Measurements from ENCODE around the gene MT2A. TPM values are rescaled to one million over a fixed set of nuclear protein-coding genes. Genes with fewer than 3 reads are reported as not detected.

Gene MT2A
- total RNA-seq, 1 experiment from 2014 or later = 673 TPM

- no peaks in the 10 kb centered on the region for H3K4me1 ChIP-seq (ENCODE audit: control insufficient read depth, insufficient read depth, low read length)
- no peaks in the 10 kb centered on the region for H3K27me3 ChIP-seq (ENCODE audit: control insufficient read depth, insufficient read depth, low read length)
- TF ChIP-seq, protein P1, sequence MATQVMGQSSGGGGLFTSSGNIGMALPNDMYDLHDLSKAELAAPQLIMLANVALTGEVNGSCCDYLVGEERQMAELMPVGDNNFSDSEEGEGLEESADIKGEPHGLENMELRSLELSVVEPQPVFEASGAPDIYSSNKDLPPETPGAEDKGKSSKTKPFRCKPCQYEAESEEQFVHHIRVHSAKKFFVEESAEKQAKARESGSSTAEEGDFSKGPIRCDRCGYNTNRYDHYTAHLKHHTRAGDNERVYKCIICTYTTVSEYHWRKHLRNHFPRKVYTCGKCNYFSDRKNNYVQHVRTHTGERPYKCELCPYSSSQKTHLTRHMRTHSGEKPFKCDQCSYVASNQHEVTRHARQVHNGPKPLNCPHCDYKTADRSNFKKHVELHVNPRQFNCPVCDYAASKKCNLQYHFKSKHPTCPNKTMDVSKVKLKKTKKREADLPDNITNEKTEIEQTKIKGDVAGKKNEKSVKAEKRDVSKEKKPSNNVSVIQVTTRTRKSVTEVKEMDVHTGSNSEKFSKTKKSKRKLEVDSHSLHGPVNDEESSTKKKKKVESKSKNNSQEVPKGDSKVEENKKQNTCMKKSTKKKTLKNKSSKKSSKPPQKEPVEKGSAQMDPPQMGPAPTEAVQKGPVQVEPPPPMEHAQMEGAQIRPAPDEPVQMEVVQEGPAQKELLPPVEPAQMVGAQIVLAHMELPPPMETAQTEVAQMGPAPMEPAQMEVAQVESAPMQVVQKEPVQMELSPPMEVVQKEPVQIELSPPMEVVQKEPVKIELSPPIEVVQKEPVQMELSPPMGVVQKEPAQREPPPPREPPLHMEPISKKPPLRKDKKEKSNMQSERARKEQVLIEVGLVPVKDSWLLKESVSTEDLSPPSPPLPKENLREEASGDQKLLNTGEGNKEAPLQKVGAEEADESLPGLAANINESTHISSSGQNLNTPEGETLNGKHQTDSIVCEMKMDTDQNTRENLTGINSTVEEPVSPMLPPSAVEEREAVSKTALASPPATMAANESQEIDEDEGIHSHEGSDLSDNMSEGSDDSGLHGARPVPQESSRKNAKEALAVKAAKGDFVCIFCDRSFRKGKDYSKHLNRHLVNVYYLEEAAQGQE (IDR thresholded peaks at IDR 0.05; ENCODE audit: insufficient read depth in 1 of 2, low read depth in 2 of 2, low read length in 1 of 2) = no peak
- TF ChIP-seq POLR2AphosphoS5 (IDR thresholded peaks at IDR 0.05; ENCODE audit: low read depth, low read length) (no peak), CTCF (IDR thresholded peaks at IDR 0.05) (no peak), TCF7L2 (IDR thresholded peaks at IDR 0.05; ENCODE audit: low read depth, low read length) (no peak), SIN3A (IDR thresholded peaks at IDR 0.05; ENCODE audit: borderline replicate concordance, insufficient read depth, low read depth, low read length) (no peak)
- ChIA-PET POLR2A (interaction anchor here (0.6 kb wide), 1 partner anchor 82 kb away, joined by 7 read pairs; no protein-coding TSS in a partner anchor), CTCF (no interaction called here)
- DNase-seq (ENCODE audit: low read depth, low spot score) (no peak), ATAC-seq (no peak)
- H3K36me3 ChIP-seq (ENCODE audit: control insufficient read depth, insufficient read depth, low read length) = no peaks in the 10 kb centered on the region
- no peak overlapping the region for H3K27ac ChIP-seq (ENCODE audit: low read length)
- no peaks in the 10 kb centered on the region for H3K9me3 ChIP-seq (ENCODE audit: control insufficient read depth, insufficient read depth, low read depth, low read length)
- no peak overlapping the region for H3K4me3 ChIP-seq (ENCODE audit: low read depth in 2 of 2, low read length in 2 of 2)
- intact Hi-C loops (cut with micrococcal nuclease; ENCODE audit: unreplicated experiment) (no loop called here), in situ Hi-C loops (cut with HindIII; ENCODE audit: low pct_unique_long_range_greater_than_20kb, low sequenced_read_pairs) (no loop called here)
- BruUV-seq (replicated peaks) = no TSS peak
Observed at GRCh38 chr16:56560447-56560846, 47.9 kb upstream of the MT2A start.

DNA sequence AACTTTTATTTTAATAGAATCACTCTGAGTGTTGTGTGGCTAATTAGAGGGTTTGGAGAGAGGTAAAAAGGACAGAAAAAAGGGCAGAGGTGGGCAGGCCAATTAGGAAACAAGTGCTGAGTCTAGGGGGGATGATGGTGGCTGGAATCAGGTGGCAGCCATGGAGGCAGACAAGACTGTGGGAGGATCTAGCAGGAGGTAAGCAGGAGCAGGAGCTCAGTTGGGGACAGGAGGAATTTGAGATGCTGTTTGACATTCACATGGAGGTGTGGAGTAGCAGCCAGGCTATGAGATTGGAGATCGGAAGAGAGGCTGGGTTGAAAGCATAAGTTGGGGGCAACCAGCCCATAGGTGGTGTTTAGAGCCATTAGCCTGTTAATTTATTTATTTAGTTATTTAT is 47.3 kb upstream of the MT2A start:
- ATAC-seq = no peak
- DNase-seq (ENCODE audit: low read depth, low spot score) = no peak
- TF ChIP-seq POLR2AphosphoS5 (IDR thresholded peaks at IDR 0.05; ENCODE audit: low read depth, low read length) (no peak), SIN3A (IDR thresholded peaks at IDR 0.05; ENCODE audit: borderline replicate concordance, insufficient read depth, low read depth, low read length) (no peak), TCF7L2 (IDR thresholded peaks at IDR 0.05; ENCODE audit: low read depth, low read length) (no peak), CTCF (IDR thresholded peaks at IDR 0.05) (no peak)
- TF ChIP-seq, protein P1 (IDR thresholded peaks at IDR 0.05; ENCODE audit: insufficient read depth in 1 of 2, low read depth in 2 of 2, low read length in 1 of 2) = no peak
- no peaks in the 10 kb centered on the region for H3K4me1 ChIP-seq (ENCODE audit: control insufficient read depth, insufficient read depth, low read length)
- POLR2A ChIA-PET = no interaction called here
- no peak overlapping the region for H3K4me3 ChIP-seq (ENCODE audit: low read depth in 2 of 2, low read length in 2 of 2)
- in situ Hi-C loops (cut with HindIII; ENCODE audit: low pct_unique_long_range_greater_than_20kb, low sequenced_read_pairs) = no loop called here
- CTCF ChIA-PET = no interaction called here
- H3K36me3 ChIP-seq (ENCODE audit: control insufficient read depth, insufficient read depth, low read length) = no peaks in the 10 kb centered on the region
- no peaks in the 10 kb centered on the region for H3K9me3 ChIP-seq (ENCODE audit: control insufficient read depth, insufficient read depth, low read depth, low read length)
- intact Hi-C loops (cut with micrococcal nuclease; ENCODE audit: unreplicated experiment) = no loop called here
- no TSS peak for BruUV-seq (replicated peaks)
- H3K27me3 ChIP-seq (ENCODE audit: control insufficient read depth, insufficient read depth, low read length) = no peaks in the 10 kb centered on the region
- no peak overlapping the region for H3K27ac ChIP-seq (ENCODE audit: low read length)
